Common myeloid progenitor, CD34-positive (primary cell): ENCODE measurements around the gene FBXL20.

Experiments used
- CTCF ChIA-PET: fragments of 350-600 bp; sonication (Branson Sonifier 250); formaldehyde crosslinking; loops from one replicate; lab custom pipeline; 2021; ENCODE audit warnings: antibody characterized with exemption; lab: Charles Lee
- POLR2A ChIA-PET: fragments of 350-600 bp; sonication (Branson Sonifier 250); formaldehyde crosslinking; loops from one replicate; lab custom pipeline; 2021; ENCODE audit warnings: antibody characterized with exemption; lab: Charles Lee
- DNase-seq, 3 donors: peaks; one replicate each; pipeline versions ENCODE4 v3.0.0 to v3.0.0-alpha.2; 2013
- H3K27ac ChIP-seq, 2 experiments: 1 replicate in 1 of 2; 2 replicates in 1 of 2; pipeline ENCODE4 v1.7.0; 2013; ENCODE audit warnings: inconsistent platforms in 2 of 2, low read length in 2 of 2, mild to moderate bottlenecking in 2 of 2, low read depth in 1 of 2, moderate library complexity in 1 of 2; ENCODE audit not compliant: severe bottlenecking in 2 of 2, insufficient read depth in 1 of 2, poor library complexity in 1 of 2
- H3K27me3 ChIP-seq, 5 experiments: replicated peaks in 2 of 5; 1 replicate in 3 of 5; 2 replicates in 2 of 5; pipeline versions ENCODE4 v1.6.1 to v1.7.0; 2013; ENCODE audit warnings: low read length in 4 of 5, mild to moderate bottlenecking in 2 of 5, moderate library complexity in 2 of 5, inconsistent platforms in 1 of 5; ENCODE audit not compliant: insufficient read depth in 5 of 5, control insufficient read depth in 4 of 5
- H3K36me3 ChIP-seq, 4 experiments: 1 replicate in 2 of 4; 2 replicates in 2 of 4; pipeline versions ENCODE4 v1.6.1 to v1.7.0; 2013; ENCODE audit warnings: low read length in 3 of 4, control low read depth in 1 of 4, mild to moderate bottlenecking in 1 of 4; ENCODE audit not compliant: control insufficient read depth in 4 of 4, insufficient read depth in 4 of 4
- H3K4me1 ChIP-seq, 4 experiments: 1 replicate in 3 of 4; 2 replicates in 1 of 4; pipeline versions ENCODE4 v1.6.1 to v1.7.1; 2013; ENCODE audit warnings: low read length in 3 of 4, mild to moderate bottlenecking in 3 of 4, control low read depth in 1 of 4, inconsistent platforms in 1 of 4, moderate library complexity in 1 of 4; ENCODE audit not compliant: control insufficient read depth in 4 of 4, insufficient read depth in 4 of 4; ENCODE audit errors: control extremely low read depth in 1 of 4
- H3K4me3 ChIP-seq, 7 experiments: 1 replicate in 4 of 7; 2 replicates in 3 of 7; pipeline versions ENCODE4 v1.5.1 to v1.7.0; 2013; ENCODE audit warnings: mild to moderate bottlenecking in 7 of 7, low read length in 6 of 7, moderate library complexity in 6 of 7, inconsistent platforms in 2 of 7, low read depth in 2 of 7, control low read depth in 1 of 7; ENCODE audit not compliant: insufficient read depth in 4 of 7, control insufficient read depth in 1 of 7; ENCODE audit errors: extremely low read depth in 1 of 7
- H3K9me3 ChIP-seq, 5 experiments: 1 replicate in 4 of 5; 2 replicates in 1 of 5; pipeline versions ENCODE4 v1.6.1 to v1.7.1; 2013; ENCODE audit warnings: low read length in 4 of 5, mild to moderate bottlenecking in 2 of 5, inconsistent platforms in 1 of 5, low read depth in 1 of 5, moderate library complexity in 1 of 5; ENCODE audit not compliant: control insufficient read depth in 4 of 5, insufficient read depth in 2 of 5; ENCODE audit errors: control extremely low read depth in 1 of 5
- WGBS: methylation state at CpG from one replicate; pipeline ENCODE4 v1.1.5; 2013; ENCODE audit not compliant: insufficient coverage; 5-methylcytosine and 5-hydroxymethylcytosine counted together

FBXL20 gene

DNA sequence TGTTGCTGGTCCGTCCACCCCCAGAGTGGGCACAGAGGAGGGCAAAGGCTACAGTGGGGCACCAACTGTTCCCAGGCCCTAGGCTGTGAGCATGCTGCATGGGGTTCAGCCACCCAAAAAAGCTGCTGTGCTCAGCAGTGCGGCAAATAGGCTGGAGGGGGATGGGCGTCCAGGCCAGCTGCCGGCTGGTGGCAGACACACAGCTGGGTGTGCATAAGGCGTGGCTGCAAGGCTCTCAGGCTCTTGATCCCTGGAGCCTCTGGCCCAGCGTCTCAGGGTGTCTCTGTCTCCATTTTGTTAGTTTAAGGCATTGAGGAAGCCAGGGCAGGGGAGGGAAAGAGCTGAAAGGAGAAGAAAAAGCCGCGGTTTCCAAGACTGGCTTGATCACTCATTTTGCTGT, 192.5 kb downstream of the FBXL20 start:
- no peaks in the 10 kb centered on the region for H3K9me3 ChIP-seq
- no peak overlapping the region for H3K27ac ChIP-seq
- peak in 1 of 3 donors; percentile 49 for DNase-seq
- peaks cover 5 to 14% (median 11%) of the 10 kb centered on the region in 4 experiments for H3K36me3 ChIP-seq
- ChIA-PET POLR2A (interaction anchor here (1.0 kb wide), 1 partner anchor 9 kb away, joined by 3 read pairs; the partner anchor contains the start of gene RPL19), CTCF (interaction anchor here (0.6 to 13.9 kb wide), 6 partner anchors 9 to 321 kb away, joined by 3 to 425 read pairs (median 4); partner anchors contain the start of gene RPL19)
- 82% methylated on average over 6 of the region's 8 CpGs for WGBS
- H3K4me3 ChIP-seq, result no peak overlapping the region
- peaks cover 0 to 32% (median 26%) of the 10 kb centered on the region in 4 experiments for H3K4me1 ChIP-seq
- peaks cover 0 to 5% (median 0%) of the 10 kb centered on the region in 5 experiments for H3K27me3 ChIP-seq

DNA sequence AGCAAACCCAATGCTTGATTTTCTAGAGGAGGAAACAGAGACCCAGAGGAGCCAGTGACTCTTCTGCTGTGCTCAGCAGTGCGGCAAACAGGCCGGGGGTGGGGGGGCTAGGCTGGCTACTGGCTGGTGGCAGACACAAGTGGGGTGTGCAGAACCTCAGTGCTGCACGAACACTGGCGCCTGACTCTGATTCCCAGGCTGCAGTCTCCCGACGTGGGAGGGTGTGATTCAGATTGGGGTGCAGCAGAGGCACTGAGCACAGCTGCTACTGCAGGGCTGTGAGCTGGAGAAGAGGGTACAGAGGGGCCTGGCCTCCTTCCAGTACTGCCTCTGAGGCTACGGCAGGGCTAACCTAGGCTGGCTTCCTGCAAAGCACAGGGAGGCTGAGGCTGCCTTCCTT, 193.3 kb downstream of the FBXL20 start:
- peaks cover 0 to 5% (median 0%) of the 10 kb centered on the region in 5 experiments for H3K27me3 ChIP-seq
- no peak overlapping the region for H3K4me3 ChIP-seq
- POLR2A ChIA-PET, result interaction anchor here (1.0 to 1.6 kb wide), 2 partner anchors 9 to 36 kb away, joined by 3 to 8 read pairs; partner anchors contain the start of gene RPL19

GRCh38 chr17:39205112-39205526, 196.3 kb downstream of the FBXL20 start:
- Histone ChIP-seq H3K27ac (no peak overlapping the region), H3K4me3 (no peak overlapping the region), H3K27me3 (no peaks in the 10 kb centered on the region), H3K9me3 (no peaks in the 10 kb centered on the region), H3K4me1 (peaks cover 0 to 43% (median 37%) of the 10 kb centered on the region in 4 experiments), H3K36me3 (peaks cover 17 to 40% (median 33%) of the 10 kb centered on the region in 4 experiments)
- DNase-seq, result no peak
- 95% methylated on average over 2 of the region's 3 CpGs for WGBS
- CTCF ChIA-PET, result interaction anchor here (0.9 to 13.9 kb wide), 4 partner anchors 17 to 65 kb away, joined by 3 to 425 read pairs (median 8); no protein-coding TSS in a partner anchor
- POLR2A ChIA-PET, result interaction anchor here (0.6 kb wide), 2 partner anchors 26 to 33 kb away, joined by 3 read pairs; no protein-coding TSS in a partner anchor

More for the DNA sequence above, 193.3 kb downstream of the FBXL20 start:
- WGBS, result 63% methylated on average over 5 of the region's 7 CpGs
- peaks cover 0 to 32% (median 26%) of the 10 kb centered on the region in 4 experiments for H3K4me1 ChIP-seq
- DNase-seq, result no peak
- CTCF ChIA-PET, result interaction anchor here (0.6 to 13.9 kb wide), 3 partner anchors 32 to 320 kb away, joined by 4 to 425 read pairs (median 5); no protein-coding TSS in a partner anchor
- H3K27ac ChIP-seq, result no peak overlapping the region
- peaks cover 12 to 21% (median 18%) of the 10 kb centered on the region in 4 experiments for H3K36me3 ChIP-seq
- no peaks in the 10 kb centered on the region for H3K9me3 ChIP-seq

DNA sequence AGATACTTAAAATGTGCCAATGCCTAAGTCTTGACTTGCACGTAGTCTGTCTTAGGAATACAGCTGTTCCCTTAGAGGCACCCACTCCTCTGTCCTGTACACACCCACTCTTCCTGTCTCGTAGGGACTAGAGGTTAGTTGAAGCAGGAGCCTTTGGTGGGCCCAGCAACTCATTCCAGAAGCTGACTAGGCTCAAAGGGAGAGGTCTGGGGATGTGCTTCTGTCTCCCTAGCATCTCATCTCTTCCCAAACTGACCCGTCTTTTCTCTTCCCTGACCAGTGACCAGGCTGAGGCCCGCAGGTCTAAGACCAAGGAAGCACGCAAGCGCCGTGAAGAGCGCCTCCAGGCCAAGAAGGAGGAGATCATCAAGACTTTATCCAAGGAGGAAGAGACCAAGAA, 197.2 kb downstream of the FBXL20 start:
- no peak overlapping the region for H3K4me3 ChIP-seq
- H3K27me3 ChIP-seq, result no peaks in the 10 kb centered on the region
- ChIA-PET CTCF (interaction anchor here (13.9 kb wide), 1 partner anchor 35 kb away, joined by 425 read pairs; no protein-coding TSS in a partner anchor), POLR2A (interaction anchor here (0.5 kb wide), 1 partner anchor 21 kb away, joined by 3 read pairs; the partner anchor contains the start of gene STAC2)
- no peak for DNase-seq
- 97% methylated on average over 7 of the region's 8 CpGs for WGBS
- no peaks in the 10 kb centered on the region for H3K9me3 ChIP-seq
- peaks cover 0 to 40% (median 34%) of the 10 kb centered on the region in 4 experiments for H3K4me1 ChIP-seq
- no peak overlapping the region for H3K27ac ChIP-seq
- peaks cover 17 to 40% (median 33%) of the 10 kb centered on the region in 4 experiments for H3K36me3 ChIP-seq
